HepG2 (cell line): ENCODE measurements around the gene WDR45B. TPM values are rescaled to one million over a fixed set of nuclear protein-coding genes. Genes with fewer than 3 reads are reported as not detected.

ENCODE experiments used
- ATAC-seq: fragments of 200-7000 bp; cut with Tn5 transposase; 3 replicates; pipeline ENCODE4 v1.9.1; 2020; ENCODE audit warnings: mild to moderate bottlenecking, moderate library complexity
- BruUV-seq: library from RNA; stranded (reverse); fragments of 400-500 nt; replicated peaks from 2 replicates; lab custom pipeline; 2021; lab: Mats Ljungman, UMichigan
- CTCF ChIA-PET: fragments of 300-600 bp; formaldehyde crosslinking; extraction: SDS; loops from one replicate; lab custom pipeline; 2021; ENCODE audit warnings: low total read pairs, inconsistent platforms, low intra/inter-chr PET ratio; lab: Yijun Ruan, JAX
- POLR2A ChIA-PET: fragments of 350-600 bp; sonication (Branson Sonifier 250); formaldehyde crosslinking; loops from one replicate; lab custom pipeline; 2020; ENCODE audit warnings: antibody characterized with exemption, inconsistent platforms; lab: Yijun Ruan, JAX
- DNase-seq: peaks from one replicate; pipeline ENCODE4 v3.0.0-alpha.2; 2015; ENCODE audit warnings: low spot score
- FAIRE-seq: peaks from 3 replicates; lab custom pipeline; 2011; peaks lifted over from hg19 to GRCh38; lab: Jason Lieb, UNC
- H2AFZ ChIP-seq: one replicate; pipeline ENCODE4 v1.6.1; 2011; ENCODE audit warnings: low read length, inconsistent platforms
- H3K27ac ChIP-seq: fragments of 300-600 bp; 3 replicates; pipeline ENCODE4 v1.8.0; 2011; ENCODE audit warnings: mixed run types, mild to moderate bottlenecking, mixed read lengths, low read length, inconsistent platforms; ENCODE audit not compliant: insufficient read depth; ENCODE audit errors: extremely low read length
- H3K27me3 ChIP-seq, 2 experiments: fragments of 200-600 bp in 1 of 2; 2 replicates in 1 of 2; 3 replicates in 1 of 2; pipeline versions ENCODE4 v1.6.0 to v1.8.0; 2011; ENCODE audit warnings: low read length in 2 of 2, mild to moderate bottlenecking in 2 of 2, moderate library complexity in 2 of 2, inconsistent platforms in 1 of 2; ENCODE audit not compliant: insufficient read depth in 2 of 2, control insufficient read depth in 1 of 2
- H3K36me3 ChIP-seq, 2 experiments: fragments of 200-600 bp in 1 of 2; replicated peaks in 1 of 2; 2 replicates in 1 of 2; 3 replicates in 1 of 2; pipeline versions ENCODE4 v1.5.1 to v1.8.0; 2011; ENCODE audit warnings: low read length in 2 of 2, inconsistent platforms in 1 of 2; ENCODE audit not compliant: insufficient read depth in 2 of 2, control insufficient read depth in 1 of 2
- H3K4me1 ChIP-seq: 2 replicates; pipeline ENCODE4 v1.5.1; 2012; ENCODE audit warnings: low read length, inconsistent platforms; ENCODE audit not compliant: insufficient read depth
- H3K4me2 ChIP-seq: 2 replicates; pipeline ENCODE4 v1.6.0; 2011; ENCODE audit warnings: low read depth, low read length, inconsistent platforms
- H3K4me3 ChIP-seq, 3 experiments: fragments of 200-600 bp in 1 of 3; sonication (generic), shearing (Covaris generic) in 1 of 3; replicated peaks in 1 of 3; 2 replicates each; pipeline ENCODE4 v1.5.1; 2011 to 2016; ENCODE audit warnings: low read length in 3 of 3, inconsistent platforms in 2 of 3, low read depth in 2 of 3, mild to moderate bottlenecking in 2 of 3, control low read depth in 1 of 3, mixed read lengths in 1 of 3; ENCODE audit not compliant: insufficient read depth in 1 of 3
- H3K79me2 ChIP-seq: one replicate; pipeline ENCODE4 v1.6.1; 2011; ENCODE audit warnings: low read length, inconsistent platforms; ENCODE audit not compliant: insufficient read depth
- H3K9ac ChIP-seq: 2 replicates; pipeline ENCODE4 v1.6.0; 2011; ENCODE audit warnings: mild to moderate bottlenecking, low read depth, low read length, inconsistent platforms; ENCODE audit not compliant: insufficient read depth
- H3K9me3 ChIP-seq: 2 replicates; pipeline ENCODE4 v1.5.1; 2012; ENCODE audit warnings: mild to moderate bottlenecking, low read length
- H4K20me1 ChIP-seq: 2 replicates; pipeline ENCODE4 v1.6.0; 2011; ENCODE audit warnings: inconsistent platforms, mild to moderate bottlenecking, low read length, moderate library complexity; ENCODE audit not compliant: insufficient read depth
- AGO2 ChIP-seq: fragments of 200-400 bp; formaldehyde crosslinking; optimal IDR thresholded peaks from 2 replicates; pipeline ENCODE3; 2017; ENCODE audit warnings: mild to moderate bottlenecking, low read depth, low read length, moderate library complexity
- ATM ChIP-seq: fragments of 450-650 bp; IDR thresholded peaks from 2 replicates; pipeline ENCODE4 v1.7.1; 2017; ENCODE audit warnings: mild to moderate bottlenecking, borderline replicate concordance
- MTA3 ChIP-seq: sonication (generic); formaldehyde crosslinking; IDR thresholded peaks from 2 replicates; pipeline ENCODE4 v1.4.0; 2020; ENCODE audit warnings: missing genetic modification reagents
- RBM22 ChIP-seq: fragments of 200-400 bp; formaldehyde crosslinking; optimal IDR thresholded peaks from 2 replicates; pipeline ENCODE3; 2017; ENCODE audit warnings: mild to moderate bottlenecking, low read length, moderate library complexity
- WGBS: methylation state at CpG from one replicate; pipeline ENCODE4 v1.1.6; 2017; ENCODE audit warnings: low lambda C conversion rate; 5-methylcytosine and 5-hydroxymethylcytosine counted together
- in situ Hi-C: cut with HindIII; loops from 2 replicates; pipeline ENCODE4 v1.10.0; 2017; ENCODE audit warnings: low pct_unique_long_range_greater_than_20kb; ENCODE audit not compliant: extremely low pct_ligation_motif_present
- intact Hi-C: fragments of 100-400 bp; cut with micrococcal nuclease; formaldehyde crosslinking; loops from one replicate; pipeline ENCODE4 v1.10.0; 2022; ENCODE audit not compliant: unreplicated experiment
- polyA plus RNA-seq, 8 experiments: library from polyadenylated mRNA; depleted of rRNA in 3 of 8; stranded (reverse) in 7 of 8; unstranded in 1 of 8; fragments of >200 nt; fragmentation: Illumina TruSeq in 4 of 8; extraction: Trizol in 4 of 8; gene quantifications; 2 replicates each; pipeline versions ENCODE4 v1.2.1 to v1.2.3, GENCODE V29; 2011 to 2016; ENCODE audit warnings: low read depth in 4 of 8, missing spikeins in 1 of 8, mixed read lengths in 1 of 8; ENCODE audit not compliant: insufficient read depth in 1 of 8
- total RNA-seq, 5 experiments: library from RNA; depleted of rRNA; stranded (reverse); fragments of >200 nt; fragmentation: Illumina TruSeq; extraction: Trizol; gene quantifications; 2 replicates each; pipeline ENCODE4 v1.2.3, GENCODE V29; 2016; ENCODE audit warnings: low read depth in 1 of 5
- TF ChIP-seq, protein P1 (sequence below): fragments of 450-650 bp; IDR thresholded peaks from 2 replicates; pipeline ENCODE4 v1.6.1; 2016
- TF ChIP-seq, protein P2 (sequence below): sonication (generic); formaldehyde crosslinking; IDR thresholded peaks from 2 replicates; pipeline ENCODE4 v1.5.1; 2020; ENCODE audit warnings: mild to moderate bottlenecking, missing genetic modification reagents, moderate library complexity

WDR45B gene
- total and polyA plus RNA-seq, 2 of the 13 experiments (the other 11 are each of a cell fraction or from before 2014, with no cell fraction given), result 86.2 to 155 TPM

DNA sequence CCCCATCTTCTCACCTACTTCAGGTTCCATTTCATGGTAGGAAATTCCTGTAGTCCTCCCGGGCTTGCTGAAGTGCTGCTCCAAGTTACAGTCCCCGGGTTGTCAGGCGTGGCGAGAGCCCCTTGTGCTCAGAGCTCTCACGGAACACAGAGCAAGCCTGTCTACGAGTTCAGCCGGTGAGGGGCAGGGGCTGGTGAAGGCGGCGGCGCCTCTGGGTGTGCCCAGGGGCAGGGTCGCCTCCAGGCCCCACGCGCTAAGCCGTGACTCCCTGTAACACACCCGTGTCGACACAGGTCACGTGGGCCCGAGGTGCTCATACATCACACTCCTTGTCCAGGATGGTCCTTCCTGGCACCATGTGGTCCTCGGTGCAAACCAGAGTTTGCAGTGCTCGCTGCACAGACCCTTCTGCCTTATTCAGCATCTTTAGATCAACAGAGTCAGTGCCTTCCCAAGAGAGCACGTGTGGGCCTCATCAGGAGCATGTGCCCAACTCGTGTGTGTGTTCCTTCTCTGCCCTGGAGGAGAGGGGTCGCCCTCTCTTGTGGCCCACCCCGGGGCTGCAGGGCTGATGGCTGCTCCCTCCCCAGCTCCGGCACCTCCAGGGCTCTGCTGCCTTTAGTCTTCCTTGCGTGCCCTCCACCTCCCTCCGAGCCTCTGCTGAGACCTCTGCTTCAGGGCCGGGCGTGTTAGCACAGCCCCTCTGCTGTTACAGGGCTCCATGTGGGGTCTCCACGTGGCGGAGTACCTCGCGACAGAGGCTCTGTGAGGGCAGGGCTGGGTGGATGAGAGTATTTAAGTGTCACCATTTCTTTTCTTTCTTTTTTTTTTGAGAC is 51.2 kb downstream of the WDR45B start:
- DNase-seq (no peak), ATAC-seq (no peak), FAIRE-seq (no peak)
- peaks cover 48 to 71% of the 10 kb centered on the region in 2 experiments for H3K36me3 ChIP-seq
- ChIA-PET CTCF (no interaction called here), POLR2A (no interaction called here)
- no peaks in the 10 kb centered on the region for H3K9me3 ChIP-seq
- no peak overlapping the region for H3K4me2 ChIP-seq
- in situ Hi-C loops, result no loop called here
- TF ChIP-seq AGO2 (peak; percentile 74), MTA3 (CRISPR knock-in tag) (no peak), ATM (no peak), RBM22 (peak; percentile 81)
- TF ChIP-seq, protein P1, sequence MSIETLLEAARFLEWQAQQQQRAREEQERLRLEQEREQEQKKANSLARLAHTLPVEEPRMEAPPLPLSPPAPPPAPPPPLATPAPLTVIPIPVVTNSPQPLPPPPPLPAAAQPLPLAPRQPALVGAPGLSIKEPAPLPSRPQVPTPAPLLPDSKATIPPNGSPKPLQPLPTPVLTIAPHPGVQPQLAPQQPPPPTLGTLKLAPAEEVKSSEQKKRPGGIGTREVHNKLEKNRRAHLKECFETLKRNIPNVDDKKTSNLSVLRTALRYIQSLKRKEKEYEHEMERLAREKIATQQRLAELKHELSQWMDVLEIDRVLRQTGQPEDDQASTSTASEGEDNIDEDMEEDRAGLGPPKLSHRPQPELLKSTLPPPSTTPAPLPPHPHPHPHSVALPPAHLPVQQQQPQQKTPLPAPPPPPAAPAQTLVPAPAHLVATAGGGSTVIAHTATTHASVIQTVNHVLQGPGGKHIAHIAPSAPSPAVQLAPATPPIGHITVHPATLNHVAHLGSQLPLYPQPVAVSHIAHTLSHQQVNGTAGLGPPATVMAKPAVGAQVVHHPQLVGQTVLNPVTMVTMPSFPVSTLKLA, result peak; percentile 6; the same call in 1 of the 2 replicates
- TF ChIP-seq, protein P2, sequence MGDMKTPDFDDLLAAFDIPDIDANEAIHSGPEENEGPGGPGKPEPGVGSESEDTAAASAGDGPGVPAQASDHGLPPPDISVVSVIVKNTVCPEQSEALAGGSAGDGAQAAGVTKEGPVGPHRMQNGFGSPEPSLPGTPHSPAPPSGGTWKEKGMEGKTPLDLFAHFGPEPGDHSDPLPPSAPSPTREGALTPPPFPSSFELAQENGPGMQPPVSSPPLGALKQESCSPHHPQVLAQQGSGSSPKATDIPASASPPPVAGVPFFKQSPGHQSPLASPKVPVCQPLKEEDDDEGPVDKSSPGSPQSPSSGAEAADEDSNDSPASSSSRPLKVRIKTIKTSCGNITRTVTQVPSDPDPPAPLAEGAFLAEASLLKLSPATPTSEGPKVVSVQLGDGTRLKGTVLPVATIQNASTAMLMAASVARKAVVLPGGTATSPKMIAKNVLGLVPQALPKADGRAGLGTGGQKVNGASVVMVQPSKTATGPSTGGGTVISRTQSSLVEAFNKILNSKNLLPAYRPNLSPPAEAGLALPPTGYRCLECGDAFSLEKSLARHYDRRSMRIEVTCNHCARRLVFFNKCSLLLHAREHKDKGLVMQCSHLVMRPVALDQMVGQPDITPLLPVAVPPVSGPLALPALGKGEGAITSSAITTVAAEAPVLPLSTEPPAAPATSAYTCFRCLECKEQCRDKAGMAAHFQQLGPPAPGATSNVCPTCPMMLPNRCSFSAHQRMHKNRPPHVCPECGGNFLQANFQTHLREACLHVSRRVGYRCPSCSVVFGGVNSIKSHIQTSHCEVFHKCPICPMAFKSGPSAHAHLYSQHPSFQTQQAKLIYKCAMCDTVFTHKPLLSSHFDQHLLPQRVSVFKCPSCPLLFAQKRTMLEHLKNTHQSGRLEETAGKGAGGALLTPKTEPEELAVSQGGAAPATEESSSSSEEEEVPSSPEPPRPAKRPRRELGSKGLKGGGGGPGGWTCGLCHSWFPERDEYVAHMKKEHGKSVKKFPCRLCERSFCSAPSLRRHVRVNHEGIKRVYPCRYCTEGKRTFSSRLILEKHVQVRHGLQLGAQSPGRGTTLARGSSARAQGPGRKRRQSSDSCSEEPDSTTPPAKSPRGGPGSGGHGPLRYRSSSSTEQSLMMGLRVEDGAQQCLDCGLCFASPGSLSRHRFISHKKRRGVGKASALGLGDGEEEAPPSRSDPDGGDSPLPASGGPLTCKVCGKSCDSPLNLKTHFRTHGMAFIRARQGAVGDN (CRISPR knock-in tag), result no peak
- H4K20me1 ChIP-seq, result peaks cover 15% of the 10 kb centered on the region; the same call in 1 of the 2 replicates
- no peak overlapping the region for H3K9ac ChIP-seq
- no peak overlapping the region for H2AFZ ChIP-seq
- no TSS peak for BruUV-seq
- 96% methylated on average over 30 of the region's 33 CpGs for WGBS
- no peaks in the 10 kb centered on the region for H3K79me2 ChIP-seq
- H3K4me1 ChIP-seq, result peaks cover 20% of the 10 kb centered on the region
- H3K4me3 ChIP-seq, result no peak overlapping the region
- no peak overlapping the region for H3K27ac ChIP-seq
- no peaks in the 10 kb centered on the region for H3K27me3 ChIP-seq
- intact Hi-C loops, result no loop called here
